ENCODE data around the gene SIX1. TPM values are rescaled to one million over a fixed set of nuclear protein-coding genes. Genes with fewer than 3 reads are reported as not detected.

Gene SIX1
- total RNA-seq, 1 donor from 2014 or later: 6.5 TPM

DNA sequence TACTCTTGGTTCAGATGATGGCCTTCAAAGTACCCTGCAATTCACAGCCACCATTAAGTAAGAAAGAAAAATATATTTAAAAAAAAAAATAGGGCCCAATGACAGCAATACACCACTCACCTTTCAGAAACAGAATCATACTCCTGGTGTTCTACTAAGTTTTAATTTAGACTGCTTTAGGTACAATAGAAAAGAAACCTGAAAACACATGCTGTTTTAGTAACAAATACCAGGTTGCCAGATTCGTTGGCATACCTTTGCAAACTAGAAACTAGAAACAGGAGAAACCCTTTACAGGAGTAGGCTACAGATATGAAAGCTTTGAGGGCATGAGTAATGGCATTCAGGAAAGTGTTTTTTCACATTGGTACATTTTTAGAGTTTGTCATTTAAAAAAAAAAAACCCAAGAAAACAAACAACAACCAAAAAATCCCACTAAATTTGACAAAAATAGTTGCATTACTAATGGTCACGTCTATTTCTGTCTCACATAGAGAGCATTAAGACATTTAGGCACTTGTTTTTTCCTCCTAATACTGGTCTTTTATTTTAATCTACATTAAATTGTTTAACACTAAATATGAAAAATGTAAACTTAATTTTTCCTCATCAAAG is 4.0 kb downstream of the SIX1 start:
- no peak for DNase-seq (ENCODE audit: low read depth)
- H3K4me3 ChIP-seq (ENCODE audit: low read depth, low read length): no peak overlapping the region
- TF ChIP-seq, protein P1, sequence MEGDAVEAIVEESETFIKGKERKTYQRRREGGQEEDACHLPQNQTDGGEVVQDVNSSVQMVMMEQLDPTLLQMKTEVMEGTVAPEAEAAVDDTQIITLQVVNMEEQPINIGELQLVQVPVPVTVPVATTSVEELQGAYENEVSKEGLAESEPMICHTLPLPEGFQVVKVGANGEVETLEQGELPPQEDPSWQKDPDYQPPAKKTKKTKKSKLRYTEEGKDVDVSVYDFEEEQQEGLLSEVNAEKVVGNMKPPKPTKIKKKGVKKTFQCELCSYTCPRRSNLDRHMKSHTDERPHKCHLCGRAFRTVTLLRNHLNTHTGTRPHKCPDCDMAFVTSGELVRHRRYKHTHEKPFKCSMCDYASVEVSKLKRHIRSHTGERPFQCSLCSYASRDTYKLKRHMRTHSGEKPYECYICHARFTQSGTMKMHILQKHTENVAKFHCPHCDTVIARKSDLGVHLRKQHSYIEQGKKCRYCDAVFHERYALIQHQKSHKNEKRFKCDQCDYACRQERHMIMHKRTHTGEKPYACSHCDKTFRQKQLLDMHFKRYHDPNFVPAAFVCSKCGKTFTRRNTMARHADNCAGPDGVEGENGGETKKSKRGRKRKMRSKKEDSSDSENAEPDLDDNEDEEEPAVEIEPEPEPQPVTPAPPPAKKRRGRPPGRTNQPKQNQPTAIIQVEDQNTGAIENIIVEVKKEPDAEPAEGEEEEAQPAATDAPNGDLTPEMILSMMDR (conservative IDR thresholded peaks at IDR 0.05; ENCODE audit: low read depth, low read length): no peak

DNA sequence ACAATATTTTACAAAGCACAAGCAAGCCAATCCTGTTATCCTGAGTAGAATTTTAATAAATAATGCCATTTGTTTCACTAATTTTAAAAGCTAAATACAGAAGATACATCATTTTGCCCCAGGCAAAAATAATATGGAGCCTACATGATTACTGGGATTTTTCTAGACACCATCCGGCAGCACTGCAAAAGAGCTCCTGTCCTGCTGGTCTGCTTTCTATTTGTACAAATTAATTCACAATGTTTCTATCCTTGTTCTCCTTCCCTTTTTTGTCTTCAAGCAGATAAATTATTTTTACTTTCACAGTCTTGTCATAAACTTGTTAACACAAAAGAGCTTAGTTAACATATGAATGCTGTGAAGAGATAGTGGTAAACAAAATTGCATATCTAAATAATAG is 4.6 kb downstream of the SIX1 start:
- TF ChIP-seq, protein P1 (conservative IDR thresholded peaks at IDR 0.05; ENCODE audit: low read depth, low read length): no peak
- no peak overlapping the region for H3K4me3 ChIP-seq (ENCODE audit: low read depth, low read length)
- DNase-seq (ENCODE audit: low read depth): no peak

DNA sequence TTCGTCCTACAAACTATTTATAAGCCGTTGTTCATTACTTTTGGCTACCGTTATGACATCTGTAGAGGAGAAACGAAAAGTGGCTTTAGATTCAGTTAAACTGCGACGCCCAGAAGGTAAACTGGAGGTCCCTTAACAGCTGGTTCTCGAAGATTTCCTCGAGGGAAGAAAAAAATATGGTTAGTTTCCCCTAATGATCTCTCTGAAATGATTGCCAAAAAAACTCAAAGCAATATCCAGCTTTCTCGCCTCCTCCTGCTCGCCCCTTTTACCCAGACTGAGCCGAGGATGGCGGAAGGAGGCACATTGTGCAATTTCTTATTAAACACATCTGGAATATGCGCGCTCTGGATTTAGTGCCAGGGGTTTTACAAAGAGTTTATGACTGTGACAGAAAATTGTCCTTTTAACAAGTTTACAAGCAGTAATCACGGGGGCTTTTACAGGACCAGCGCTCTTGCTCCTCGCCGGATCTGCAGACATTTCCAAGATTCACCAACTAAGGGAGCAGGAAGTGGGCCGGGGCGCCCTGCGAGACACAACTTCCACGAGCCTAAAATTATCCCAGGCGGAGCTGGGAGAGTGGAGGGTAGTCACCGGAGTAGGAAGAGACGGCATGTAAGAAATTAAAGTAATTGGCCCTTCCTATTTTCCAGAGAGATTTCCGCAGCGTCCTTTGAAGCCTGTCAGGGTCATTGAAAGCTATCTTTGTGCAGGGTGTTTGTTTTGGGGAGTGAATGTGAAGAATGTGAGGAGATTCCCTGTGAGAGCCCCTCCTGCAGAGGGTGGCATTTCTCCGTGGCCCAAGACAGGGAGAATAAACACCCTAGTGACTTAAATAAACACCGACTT is 5.6 kb downstream of the SIX1 start:
- TF ChIP-seq, protein P1 (conservative IDR thresholded peaks at IDR 0.05; ENCODE audit: low read depth, low read length): no peak
- no peak for DNase-seq (ENCODE audit: low read depth)
- no peak overlapping the region for H3K4me3 ChIP-seq (ENCODE audit: low read depth, low read length)

DNA sequence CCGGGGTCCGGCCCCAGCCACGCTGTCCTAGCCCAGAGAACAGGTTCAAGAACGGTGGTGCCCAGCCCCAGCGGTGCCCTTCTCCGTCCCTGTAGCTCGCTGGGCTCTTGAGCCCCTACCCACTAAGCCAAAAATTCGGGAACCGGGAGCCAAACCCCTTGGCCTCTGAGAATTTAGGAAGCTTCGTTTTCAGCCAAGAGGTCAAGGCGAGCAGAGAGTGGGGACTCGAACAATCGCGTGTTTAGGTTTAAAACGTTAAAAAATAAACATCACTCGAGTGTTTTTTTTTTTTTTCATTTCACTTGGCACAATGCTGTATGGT is 6.2 kb downstream of the SIX1 start:
- DNase-seq (ENCODE audit: low read depth): no peak
- H3K4me3 ChIP-seq (ENCODE audit: low read depth, low read length): no peak overlapping the region
- TF ChIP-seq, protein P1 (conservative IDR thresholded peaks at IDR 0.05; ENCODE audit: low read depth, low read length): no peak

DNA sequence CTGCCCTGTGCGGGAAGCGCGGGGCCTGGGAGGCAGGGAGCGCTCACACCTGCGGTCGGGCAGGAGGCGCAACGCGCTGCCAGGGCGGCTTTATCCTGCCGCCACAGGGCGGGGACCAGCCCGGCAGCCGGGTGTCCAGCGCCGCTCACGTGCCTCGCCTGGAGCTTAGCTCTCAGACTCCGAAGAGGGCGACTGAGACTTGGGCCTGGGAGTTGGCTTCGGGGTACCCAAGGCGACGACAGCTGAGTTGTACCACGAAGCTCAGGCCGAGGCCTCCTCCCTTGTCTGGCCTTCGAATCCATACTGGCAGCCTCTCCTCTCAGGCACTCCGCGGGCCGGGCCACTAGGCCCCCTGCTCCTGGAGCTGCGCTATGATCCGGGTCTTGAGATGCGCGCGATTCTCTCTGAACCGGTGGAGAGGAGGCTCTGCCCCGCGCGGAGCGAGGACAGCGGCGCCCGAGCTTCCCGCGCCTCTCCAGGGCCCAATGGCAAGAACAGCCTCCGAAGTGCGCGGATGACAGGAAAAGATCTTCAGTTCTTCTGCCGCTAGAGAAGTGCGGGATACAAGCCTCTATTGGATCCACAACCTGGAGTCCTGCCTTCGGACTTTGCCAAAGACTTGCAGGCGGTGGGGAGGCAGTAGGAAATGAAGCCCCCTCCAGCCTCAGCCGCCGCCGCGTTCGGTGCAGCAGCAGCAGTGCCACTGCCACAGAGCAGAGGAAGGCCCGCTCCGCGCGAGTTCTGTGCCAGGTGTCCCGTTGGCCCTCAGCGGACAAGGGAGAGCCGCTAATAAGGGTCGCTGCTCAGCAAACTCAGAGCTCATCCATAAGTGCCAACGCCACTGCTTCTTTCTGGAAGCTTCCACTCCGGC is 6.8 kb downstream of the SIX1 start:
- TF ChIP-seq, protein P1 (conservative IDR thresholded peaks at IDR 0.05; ENCODE audit: low read depth, low read length): no peak
- no peak for DNase-seq (ENCODE audit: low read depth)
- H3K4me3 ChIP-seq (ENCODE audit: low read depth, low read length): no peak overlapping the region

DNA sequence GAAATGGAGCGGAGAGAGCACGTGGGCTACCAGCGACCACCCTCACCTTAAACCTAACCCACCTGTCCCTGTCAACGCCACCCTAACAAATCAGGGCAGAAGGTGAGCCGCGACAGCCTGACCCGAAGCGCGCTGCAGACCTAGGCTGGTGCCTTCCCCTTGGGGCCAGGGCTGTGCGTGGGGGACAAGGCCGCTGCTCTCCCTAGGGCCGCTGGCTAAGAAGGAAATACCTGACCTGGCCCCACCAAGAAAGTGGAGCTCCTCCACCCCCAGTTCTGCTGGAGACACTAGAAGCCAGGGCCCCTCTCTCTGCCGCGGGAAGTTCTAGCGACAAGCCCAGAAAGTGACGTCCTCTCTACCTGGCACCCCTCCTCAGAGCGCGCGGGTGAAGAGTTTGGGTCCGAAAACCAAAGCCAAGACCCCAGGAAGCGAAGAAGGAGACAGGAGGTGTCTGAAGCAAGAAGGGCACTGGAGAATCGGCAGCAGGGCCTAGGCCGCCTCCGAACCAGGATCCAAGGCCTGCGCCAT is 7.5 kb downstream of the SIX1 start:
- no peak for DNase-seq (ENCODE audit: low read depth)
- TF ChIP-seq, protein P1 (conservative IDR thresholded peaks at IDR 0.05; ENCODE audit: low read depth, low read length): no peak
- H3K4me3 ChIP-seq (ENCODE audit: low read depth, low read length): no peak overlapping the region
